Activated CD8-positive, alpha-beta memory T cell treated with anti-CD3 and anti-CD28 coated beads for 1 hour (primary cell): ENCODE data around the gene PPP1R15B.

Source experiments
- DNase-seq, 2 donors: peaks; one replicate each; pipeline ENCODE4 v3.0.0-alpha.2; 2020; ENCODE audit warnings: low read depth in 1 of 2; ENCODE audit errors: extremely low read depth in 1 of 2

Gene PPP1R15B

DNA sequence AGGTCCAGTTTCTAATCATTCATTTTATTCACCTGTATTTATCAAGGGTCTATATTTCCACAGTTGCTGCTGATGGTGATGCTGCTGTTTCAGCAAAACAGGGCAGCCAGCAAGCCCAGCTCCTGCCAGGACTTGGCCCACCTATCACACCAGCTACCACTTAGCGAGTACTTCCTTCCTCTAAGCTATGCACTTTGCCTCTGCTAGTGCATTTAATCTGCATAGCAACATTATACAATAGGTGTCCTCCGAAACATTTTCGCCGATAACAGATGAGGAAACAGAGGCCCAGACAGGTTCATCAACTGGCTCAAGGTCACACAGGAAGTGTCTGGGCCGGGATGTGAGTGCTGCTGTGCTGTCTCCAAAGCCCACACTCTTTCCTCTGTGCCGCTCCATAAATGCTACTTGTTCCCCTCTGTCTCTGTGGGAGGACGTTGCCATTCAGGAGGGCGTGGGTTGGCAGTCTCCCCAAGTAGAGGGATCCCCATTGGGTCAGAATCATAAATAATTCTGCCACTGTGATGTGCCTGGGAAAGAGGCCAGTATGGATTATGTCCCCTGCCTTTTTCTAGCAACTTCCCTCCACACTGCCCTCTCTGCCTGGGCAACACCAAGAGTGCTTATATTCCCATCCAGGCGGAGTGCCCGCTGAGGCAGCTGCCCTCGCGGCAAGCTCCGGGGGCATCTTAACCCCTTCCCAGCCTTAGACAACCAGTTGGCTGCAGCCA, 42.5 kb downstream of the PPP1R15B start:
- DNase-seq = no peak

GRCh38 chr1:204367956-204368355, 43.7 kb downstream of the PPP1R15B start:
- DNase-seq = no peak

GRCh38 chr1:204367193-204367858, 44.3 kb downstream of the PPP1R15B start:
- no peak for DNase-seq

DNA sequence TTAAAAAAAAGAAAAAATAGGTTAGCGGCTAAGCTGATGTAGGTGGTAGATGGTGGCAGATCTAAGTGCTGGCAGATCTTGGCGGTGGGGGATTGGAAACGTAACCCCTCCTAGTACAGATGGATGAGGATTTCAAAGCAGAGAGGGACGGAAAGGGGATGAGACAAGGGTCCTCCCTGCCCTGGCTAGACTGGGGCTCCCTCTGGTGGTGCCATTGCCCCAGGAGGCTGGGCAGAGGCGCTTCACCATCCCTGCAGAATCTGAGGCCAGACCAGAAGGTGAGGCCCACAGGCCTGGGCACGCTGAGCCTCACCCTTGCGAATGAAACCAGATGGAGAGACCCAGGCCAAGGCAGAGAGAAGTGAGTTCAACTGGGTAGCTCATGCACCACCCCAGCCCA, 44.9 kb downstream of the PPP1R15B start:
- no peak for DNase-seq

DNA sequence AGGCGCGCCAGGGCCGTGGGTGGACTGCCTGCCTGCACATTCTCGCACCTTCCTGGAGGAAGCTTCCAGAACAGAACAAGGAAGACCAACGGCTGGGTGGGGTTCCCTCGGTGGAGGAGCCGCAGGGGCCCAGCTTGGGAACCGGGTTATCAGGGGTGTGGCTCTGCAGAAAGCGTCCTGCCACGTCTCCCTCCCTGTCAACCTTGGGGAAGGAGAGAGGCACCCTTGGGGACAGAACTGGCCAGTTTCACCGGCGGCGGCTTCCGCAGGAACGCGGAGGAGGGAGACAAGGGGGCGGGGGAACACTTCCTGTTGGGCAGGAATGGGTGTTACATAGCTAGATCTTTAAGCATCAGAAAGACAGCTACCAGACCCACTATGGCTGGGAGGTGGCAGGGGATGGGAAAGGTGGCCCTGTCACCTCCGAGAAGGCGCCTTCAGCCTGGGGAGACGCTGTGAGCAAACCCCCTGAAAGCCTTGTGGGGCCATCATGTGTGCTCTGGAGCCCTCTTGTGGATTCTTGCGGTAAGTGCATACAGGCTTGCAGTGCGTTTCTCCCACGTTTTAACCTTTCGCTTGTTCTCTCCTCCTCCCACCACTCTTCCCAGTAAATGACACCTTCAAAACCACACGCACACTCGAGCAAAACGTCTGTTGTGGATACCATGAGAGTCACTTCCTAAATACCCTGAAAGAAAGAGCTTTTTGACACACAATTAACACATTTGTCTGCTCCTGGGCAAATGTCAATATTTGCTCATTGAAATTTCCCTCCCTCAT, 48.1 kb downstream of the PPP1R15B start:
- peak; percentile 41 to 45 for DNase-seq

- no peak for DNase-seq
These were observed 48.7 kb downstream of the PPP1R15B start for GRCh38 chr1:204362984-204363334.

DNA sequence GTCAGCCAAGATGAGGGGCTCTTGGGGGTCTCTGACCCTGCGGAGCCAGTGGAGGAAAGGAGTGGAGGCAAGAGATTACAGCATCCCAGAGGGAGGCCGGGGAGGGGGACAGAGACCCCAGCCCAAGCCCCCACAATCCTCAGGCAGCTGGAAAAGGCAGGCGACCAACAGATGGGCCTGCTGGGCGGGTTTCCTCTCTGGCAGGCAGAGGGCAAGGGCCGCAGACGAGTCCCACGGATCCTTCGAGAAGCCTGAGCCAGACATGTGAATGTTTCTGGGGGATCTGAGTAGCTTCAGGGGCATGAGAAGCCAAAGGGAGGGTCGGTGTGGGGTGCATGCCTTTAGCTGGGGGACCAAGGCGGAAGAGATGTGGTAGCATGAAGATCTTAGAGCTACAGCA, 49.8 kb downstream of the PPP1R15B start:
- no peak for DNase-seq

- DNase-seq = no peak
These were observed 50.3 kb downstream of the PPP1R15B start for GRCh38 chr1:204361341-204361771.

- DNase-seq = no peak
These were observed 51.3 kb downstream of the PPP1R15B start for GRCh38 chr1:204360314-204360713.

DNA sequence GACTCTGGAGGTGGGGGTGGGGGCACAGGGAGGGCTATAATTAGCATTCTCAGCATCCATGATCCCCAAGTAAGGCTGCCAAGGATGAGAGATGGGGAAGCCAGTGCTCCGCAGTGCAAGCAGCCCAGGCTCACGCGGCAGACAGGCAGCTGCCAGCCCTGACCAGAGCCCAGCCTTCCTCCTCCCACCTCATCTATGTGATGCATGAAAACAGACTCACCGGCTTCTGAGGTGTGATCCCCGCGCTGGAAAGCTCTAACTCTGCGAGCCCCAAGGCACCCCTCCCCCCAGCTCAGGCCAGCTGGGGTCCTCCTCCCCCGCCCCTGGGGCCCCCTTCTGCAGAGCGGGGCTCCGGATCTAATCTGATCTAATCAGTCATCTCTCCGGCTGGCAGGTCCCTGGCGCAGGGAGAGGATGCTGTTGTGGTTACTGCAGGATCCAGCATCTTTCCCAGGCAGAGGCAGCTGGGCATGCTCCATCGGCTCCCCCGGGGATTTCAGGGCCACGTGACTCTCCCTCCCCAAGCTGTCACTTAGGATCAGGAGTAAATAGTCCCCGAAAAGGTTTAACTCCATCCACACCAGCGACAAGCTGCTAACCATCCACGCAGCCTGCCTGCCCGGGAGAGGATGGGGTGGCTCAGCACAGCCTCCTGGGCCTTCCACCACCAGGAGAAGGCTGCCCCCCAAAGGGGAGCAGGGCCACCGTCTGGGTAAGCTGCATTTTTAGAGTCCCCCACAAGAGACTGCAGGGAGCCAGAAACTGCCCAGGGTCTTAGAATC, 52.0 kb downstream of the PPP1R15B start, which contains the start of gene PLEKHA6:
PLEKHA6 (minus strand) TSS at position 456 of the 782 bp plus-strand sequence. CDS start 86,202 bp downstream, outside the sequence.
- no peak for DNase-seq

DNA sequence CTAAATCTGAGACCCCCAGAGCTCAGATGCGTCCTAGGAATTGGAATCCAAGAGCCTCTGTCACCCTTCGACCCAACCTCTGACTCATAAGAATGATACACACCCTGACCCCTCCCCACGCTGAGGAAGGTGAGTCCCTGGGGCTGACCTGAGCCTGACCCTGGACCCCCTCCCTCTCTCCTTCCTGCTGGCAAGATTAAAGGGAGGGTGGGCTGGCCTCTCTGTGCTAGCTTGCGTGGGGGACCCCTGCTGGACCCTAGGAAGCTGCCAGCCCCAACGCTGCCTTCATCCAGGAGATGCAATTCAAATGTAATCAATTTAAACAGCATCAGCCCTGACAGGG, 52.5 kb downstream of the PPP1R15B start:
- no peak for DNase-seq

- no peak for DNase-seq
These were observed 53.0 kb downstream of the PPP1R15B start for GRCh38 chr1:204358605-204359004.

DNA sequence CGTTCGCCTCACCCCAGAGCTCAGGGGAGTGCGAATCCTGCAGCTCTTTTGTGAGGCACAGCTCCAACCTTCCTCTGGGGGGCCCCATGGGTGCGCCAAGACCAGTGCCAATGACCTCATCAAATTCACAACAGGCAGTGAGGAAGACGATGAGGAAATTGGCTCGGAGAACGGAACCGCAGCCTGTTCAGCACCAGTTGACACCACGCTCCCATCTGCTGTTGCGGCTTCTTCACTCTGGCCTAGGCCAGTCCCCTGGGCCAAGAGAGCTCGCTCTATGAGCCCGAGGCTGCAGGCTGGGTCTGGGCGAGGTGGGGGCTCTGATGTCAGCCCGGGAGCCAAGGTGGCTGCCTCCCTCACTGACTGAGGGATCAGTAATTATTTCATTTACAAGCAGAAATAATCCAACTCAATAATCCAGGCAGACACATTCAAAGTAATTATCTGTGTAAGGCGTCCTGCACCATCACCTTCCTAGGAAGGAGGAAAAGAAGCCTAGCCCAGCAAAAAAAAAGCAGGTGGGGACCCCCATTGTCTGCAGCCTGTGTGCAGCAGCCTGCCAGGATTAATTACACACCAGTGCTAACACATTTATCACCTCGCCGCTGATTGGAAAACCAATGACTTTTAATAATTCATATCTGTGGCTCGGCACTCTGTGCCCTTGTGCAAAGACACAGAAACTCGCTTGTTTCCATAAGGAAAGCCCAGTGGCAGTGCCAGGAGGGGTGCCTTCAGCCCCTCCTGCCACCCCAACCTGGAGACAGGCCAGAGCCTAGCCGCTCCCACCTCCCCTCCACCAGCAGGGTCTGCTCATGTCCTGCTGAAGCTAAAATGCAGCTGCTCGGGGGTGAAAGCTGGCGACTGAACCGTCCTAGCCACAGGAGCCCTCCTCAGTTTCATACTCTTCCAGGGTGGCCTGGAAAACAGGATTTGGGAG, 53.8 kb downstream of the PPP1R15B start:
- no peak for DNase-seq

GRCh38 chr1:204356997-204357396, 54.6 kb downstream of the PPP1R15B start:
- DNase-seq = no peak

- no peak for DNase-seq
These were observed 55.7 kb downstream of the PPP1R15B start for GRCh38 chr1:204355913-204356312.

- no peak for DNase-seq
These were observed 57.0 kb downstream of the PPP1R15B start for GRCh38 chr1:204354579-204354978.
